Thyroid gland (tissue), 4 donors: ENCODE results near the gene NFIB. TPM values are rescaled to one million over a fixed set of nuclear protein-coding genes. Genes with fewer than 3 reads are reported as not detected.

ENCODE experiments used
- DNase-seq, 2 donors: peaks; one replicate each; pipeline ENCODE4 v3.0.0-alpha.2; 2019
- H3K27ac ChIP-seq, 3 donors: fragments of 200-600 bp; sonication (generic); 1 replicate in 2 of 3; 2 replicates in 1 of 3; pipeline ENCODE4 v1.5.1; 2016 to 2019; ENCODE audit warnings: mild to moderate bottlenecking in 1 of 3, moderate library complexity in 1 of 3
- H3K27me3 ChIP-seq: fragments of 200-600 bp; sonication (generic); one replicate; pipeline ENCODE4 v1.5.1; 2019
- H3K36me3 ChIP-seq, 2 donors: fragments of 200-600 bp; sonication (generic); one replicate each; pipeline ENCODE4 v1.5.1; 2016 to 2019
- H3K4me1 ChIP-seq, 2 donors: fragments of 200-600 bp; sonication (generic); one replicate each; pipeline ENCODE4 v1.5.1; 2017 to 2019
- H3K4me3 ChIP-seq, 3 donors: fragments of 200-600 bp; sonication (generic); replicated peaks in 1 of 3; 1 replicate in 2 of 3; 2 replicates in 1 of 3; pipeline ENCODE4 v1.5.1; 2016; ENCODE audit warnings: mild to moderate bottlenecking in 1 of 3
- H3K9me3 ChIP-seq: fragments of 200-600 bp; sonication (generic); one replicate; pipeline ENCODE4 v1.5.1; 2017
- POLR2A ChIP-seq, 2 donors: fragments of 450-650 bp; IDR thresholded peaks; one replicate each; pipeline ENCODE4 v1.6.1; 2017; ENCODE audit warnings: antibody characterized with exemption in 2 of 2, mild to moderate bottlenecking in 2 of 2, moderate library complexity in 1 of 2
- WGBS, 2 donors: methylation state at CpG; one replicate each; pipeline ENCODE4 v1.1.5; 2017; 5-methylcytosine and 5-hydroxymethylcytosine counted together
- intact Hi-C: fragments of 100-400 bp; cut with DNase I; formaldehyde crosslinking; loops from one replicate; pipeline ENCODE4 v1.15.1; 2023
- total RNA-seq, 4 donors: library from RNA; depleted of rRNA; stranded (reverse); fragments of >200 nt; gene quantifications; one replicate each; pipeline ENCODE4 v1.2.3, GENCODE V29; 2016
- TF ChIP-seq, protein P1 (sequence below), 6 experiments: fragments of 200-600 bp in 3 of 6; fragments of 450-650 bp in 3 of 6; sonication (generic) in 3 of 6; IDR thresholded peaks; one replicate each; pipeline ENCODE4 v1.5.1; 2016 to 2019; ENCODE audit warnings: antibody characterized with exemption in 6 of 6, mild to moderate bottlenecking in 2 of 6, inconsistent platforms in 1 of 6, moderate library complexity in 1 of 6

Gene NFIB
- total RNA-seq, 4 donors from 2014 or later, result 57.9 to 144 (median 125) TPM

DNA sequence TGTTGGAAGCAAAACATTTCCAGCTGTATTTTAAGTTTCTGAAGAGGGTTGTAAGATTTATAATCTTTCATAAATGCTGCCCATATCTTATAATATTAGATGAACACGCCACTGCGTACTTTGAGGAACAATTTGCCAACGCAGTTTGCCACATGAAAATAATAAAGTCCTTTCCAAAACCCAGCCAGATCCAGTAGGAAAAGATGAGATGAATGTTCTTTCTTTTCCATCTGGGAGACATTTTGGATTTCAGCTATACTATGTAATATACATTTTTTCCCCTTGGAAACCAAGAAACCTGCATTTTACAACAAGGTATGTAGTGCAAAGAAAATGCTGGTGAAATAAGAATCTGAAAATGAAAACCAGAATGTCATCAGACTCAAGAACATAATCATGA lies 125.4 kb downstream of the NFIB start:
- Histone ChIP-seq H3K4me3 (no peak overlapping the region), H3K4me1 (peaks cover 2 to 26% of the 10 kb centered on the region in 2 donors), H3K27me3 (no peaks in the 10 kb centered on the region), H3K36me3 (no peaks in the 10 kb centered on the region), H3K27ac (no peak overlapping the region), H3K9me3 (no peaks in the 10 kb centered on the region)
- TF ChIP-seq, protein P1, sequence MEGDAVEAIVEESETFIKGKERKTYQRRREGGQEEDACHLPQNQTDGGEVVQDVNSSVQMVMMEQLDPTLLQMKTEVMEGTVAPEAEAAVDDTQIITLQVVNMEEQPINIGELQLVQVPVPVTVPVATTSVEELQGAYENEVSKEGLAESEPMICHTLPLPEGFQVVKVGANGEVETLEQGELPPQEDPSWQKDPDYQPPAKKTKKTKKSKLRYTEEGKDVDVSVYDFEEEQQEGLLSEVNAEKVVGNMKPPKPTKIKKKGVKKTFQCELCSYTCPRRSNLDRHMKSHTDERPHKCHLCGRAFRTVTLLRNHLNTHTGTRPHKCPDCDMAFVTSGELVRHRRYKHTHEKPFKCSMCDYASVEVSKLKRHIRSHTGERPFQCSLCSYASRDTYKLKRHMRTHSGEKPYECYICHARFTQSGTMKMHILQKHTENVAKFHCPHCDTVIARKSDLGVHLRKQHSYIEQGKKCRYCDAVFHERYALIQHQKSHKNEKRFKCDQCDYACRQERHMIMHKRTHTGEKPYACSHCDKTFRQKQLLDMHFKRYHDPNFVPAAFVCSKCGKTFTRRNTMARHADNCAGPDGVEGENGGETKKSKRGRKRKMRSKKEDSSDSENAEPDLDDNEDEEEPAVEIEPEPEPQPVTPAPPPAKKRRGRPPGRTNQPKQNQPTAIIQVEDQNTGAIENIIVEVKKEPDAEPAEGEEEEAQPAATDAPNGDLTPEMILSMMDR (IDR thresholded peaks at IDR 0.05), result no peak
- TF ChIP-seq POLR2A (IDR thresholded peaks at IDR 0.05), result no peak
- intact Hi-C loops, result no loop called here
- no peak for DNase-seq
- 86 to 93% methylated on average over 3 of the region's 3 CpGs for WGBS, 2 donors

DNA sequence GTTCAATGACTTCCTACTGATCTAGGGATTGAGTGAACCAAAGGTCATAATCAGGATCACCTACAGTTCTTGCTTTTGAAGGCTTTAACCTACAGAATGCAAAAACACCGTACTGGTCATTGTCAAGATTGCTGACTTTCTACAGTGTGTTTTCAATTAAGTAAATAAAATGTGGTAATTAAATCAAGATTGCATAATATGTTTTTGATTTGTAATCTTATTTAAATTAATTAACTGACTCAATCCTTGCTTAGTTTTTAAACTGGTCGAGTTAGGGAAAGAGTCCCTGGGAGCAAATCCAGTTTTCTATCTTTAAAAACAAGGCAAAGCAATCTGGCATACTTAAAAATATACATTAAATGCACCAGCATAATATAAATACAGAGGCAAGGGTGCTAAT lies 125.9 kb downstream of the NFIB start:
- 80 to 84% methylated on average over 2 of the region's 2 CpGs for WGBS, 2 donors
- H3K4me1 ChIP-seq, result peaks cover 2 to 30% of the 10 kb centered on the region in 2 donors
- intact Hi-C loops, result no loop called here

DNA sequence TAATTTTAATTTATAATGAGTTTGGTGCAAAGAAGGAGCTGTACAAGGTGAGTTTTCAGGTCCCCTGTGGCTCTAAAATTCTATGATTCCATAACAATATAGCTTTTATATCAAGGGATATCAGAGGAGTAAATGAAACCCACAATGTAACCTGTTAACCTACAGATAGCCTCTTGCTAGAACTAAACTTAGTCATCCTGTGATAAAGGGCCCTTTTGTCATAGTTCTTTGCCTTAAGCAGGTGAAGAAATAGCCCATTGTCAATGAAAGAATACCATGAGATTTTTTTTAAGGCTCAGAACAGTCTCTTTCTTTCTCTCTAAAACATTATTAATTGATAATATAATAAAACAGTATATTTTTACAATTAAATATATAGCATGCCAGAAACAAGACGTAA lies 127.8 kb downstream of the NFIB start:
- 92 to 95% methylated on average over 1 of the region's 1 CpG for WGBS, 2 donors
- Histone ChIP-seq H3K36me3 (no peaks in the 10 kb centered on the region), H3K27me3 (no peaks in the 10 kb centered on the region), H3K9me3 (no peaks in the 10 kb centered on the region), H3K4me3 (no peak overlapping the region), H3K27ac (no peak overlapping the region), H3K4me1 (peaks cover 5 to 31% of the 10 kb centered on the region in 2 donors)
- TF ChIP-seq, protein P1 (IDR thresholded peaks at IDR 0.05), result no peak
- TF ChIP-seq POLR2A (IDR thresholded peaks at IDR 0.05), result no peak
- no peak for DNase-seq
- intact Hi-C loops, result no loop called here

More for the DNA sequence above, 125.9 kb downstream of the NFIB start:
- Histone ChIP-seq H3K27ac (no peak overlapping the region), H3K9me3 (no peaks in the 10 kb centered on the region), H3K27me3 (no peaks in the 10 kb centered on the region), H3K4me3 (no peak overlapping the region), H3K36me3 (no peaks in the 10 kb centered on the region)
- DNase-seq, result no peak
- no peak for TF ChIP-seq POLR2A (IDR thresholded peaks at IDR 0.05)
- TF ChIP-seq, protein P1 (IDR thresholded peaks at IDR 0.05), result no peak

DNA sequence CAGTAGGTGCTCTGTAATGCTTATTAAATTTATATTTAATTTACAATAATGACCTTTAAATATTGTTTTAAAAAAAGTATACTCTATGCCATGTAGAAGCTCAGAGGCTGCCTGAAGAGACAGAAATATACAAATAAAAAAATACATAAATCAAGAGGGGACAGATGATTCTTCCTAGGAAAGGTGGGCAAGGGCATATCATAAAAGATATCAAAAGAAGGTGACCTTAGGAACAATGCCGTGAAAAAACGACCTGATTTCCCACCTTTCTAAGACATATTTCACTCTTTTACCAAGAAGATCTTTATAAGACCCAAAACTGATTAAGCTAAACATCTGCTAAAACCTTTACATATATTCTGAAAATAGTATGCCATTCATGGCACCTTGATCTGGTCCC lies 128.9 kb downstream of the NFIB start:
- intact Hi-C loops, result no loop called here
- Histone ChIP-seq H3K9me3 (no peaks in the 10 kb centered on the region), H3K36me3 (no peaks in the 10 kb centered on the region), H3K27me3 (no peaks in the 10 kb centered on the region), H3K4me1 (peaks cover 12 to 41% of the 10 kb centered on the region in 2 donors), H3K27ac (no peak overlapping the region), H3K4me3 (no peak overlapping the region)
- WGBS, 2 donors, result 94 to 95% methylated on average over 2 of the region's 2 CpGs
- no peak for TF ChIP-seq POLR2A (IDR thresholded peaks at IDR 0.05)
- TF ChIP-seq, protein P1 (IDR thresholded peaks at IDR 0.05), result no peak
- no peak for DNase-seq

DNA sequence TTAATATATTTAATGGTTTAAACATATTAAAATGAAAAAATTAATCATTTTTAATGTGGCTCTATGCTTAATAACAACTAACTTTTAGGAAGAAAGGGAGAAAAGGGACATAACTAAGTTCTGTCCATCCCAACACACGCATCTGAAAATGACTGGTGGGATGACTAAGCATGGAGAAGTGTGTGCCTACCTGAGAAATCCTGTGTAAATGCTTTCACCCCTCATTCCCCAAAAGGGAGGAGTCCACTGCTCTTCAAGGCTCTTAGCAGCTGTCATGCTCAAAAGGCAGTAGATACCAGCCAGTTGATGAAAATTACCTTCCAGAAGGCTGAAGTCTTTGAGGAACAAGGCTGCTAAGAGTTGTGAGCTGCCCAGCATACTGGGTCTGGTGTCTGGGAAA lies 130.9 kb downstream of the NFIB start:
- Histone ChIP-seq H3K27me3 (no peaks in the 10 kb centered on the region), H3K9me3 (no peaks in the 10 kb centered on the region), H3K27ac (no peak overlapping the region), H3K36me3 (no peaks in the 10 kb centered on the region), H3K4me1 (peaks cover 31 to 51% of the 10 kb centered on the region in 2 donors), H3K4me3 (no peak overlapping the region)
- no peak for DNase-seq
- TF ChIP-seq, protein P1 (IDR thresholded peaks at IDR 0.05), result no peak
- TF ChIP-seq POLR2A (IDR thresholded peaks at IDR 0.05), result no peak
- WGBS, 2 donors, result 85% methylated on average over 1 of the region's 1 CpG
- intact Hi-C loops, result no loop called here
